ENCODE measurements around the gene SEMA6C.

SEMA6C gene

DNA sequence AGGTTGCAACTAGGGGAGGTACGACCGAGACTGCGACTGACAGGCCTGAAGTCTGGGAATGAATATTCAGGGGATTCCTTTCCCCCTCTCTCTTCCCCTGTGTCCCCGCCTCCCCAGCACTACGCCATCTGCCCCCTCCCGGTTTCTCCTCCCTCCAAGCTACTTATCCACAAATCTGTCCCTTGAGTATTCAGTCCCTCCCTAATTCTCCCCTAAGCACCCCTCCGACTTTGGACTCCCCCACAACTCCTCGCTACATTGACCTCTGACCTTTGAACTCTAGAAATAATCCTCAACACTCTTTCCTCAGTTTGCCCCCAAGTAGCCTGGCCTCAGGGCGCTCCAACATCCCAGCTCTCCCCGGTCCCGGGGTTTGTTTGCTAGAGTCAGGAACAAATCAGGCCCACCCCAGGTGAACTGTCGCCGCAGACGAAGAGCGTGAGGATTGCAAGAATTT is 18.9 kb upstream of the SEMA6C start:
- DNase-seq: peak in 9 of 10 donors; percentile 28 to 92 (median 53)
- intact Hi-C loops (cut with DNase I): no loop called here

DNA sequence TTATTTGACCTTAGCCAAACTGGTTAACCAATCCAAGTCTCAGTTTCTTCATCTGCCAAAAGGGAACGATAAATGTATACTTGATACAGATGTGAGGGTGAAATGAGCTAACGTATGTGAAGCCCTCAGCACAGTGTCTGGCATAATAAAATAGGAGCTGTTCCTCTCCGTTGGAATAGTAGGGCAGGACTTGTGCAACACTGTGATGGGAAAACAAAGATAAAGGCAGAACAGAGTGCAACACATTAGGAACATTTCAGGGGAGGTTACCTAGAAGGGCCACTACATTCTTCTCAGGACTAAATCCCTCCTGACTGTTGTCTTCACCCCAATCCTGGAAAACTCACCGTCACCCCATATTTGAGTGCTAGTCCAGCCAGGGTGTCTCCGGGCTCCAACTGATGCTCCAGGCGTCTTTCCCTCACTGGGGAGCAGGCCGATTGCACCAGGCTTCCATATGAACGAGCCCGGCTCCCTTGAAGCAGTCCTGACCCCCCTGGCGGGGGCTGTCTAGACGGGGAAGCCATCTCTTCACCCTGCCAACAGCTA is 18.4 kb upstream of the SEMA6C start:
- DNase-seq: no peak
- intact Hi-C loops (cut with DNase I): no loop called here

DNA sequence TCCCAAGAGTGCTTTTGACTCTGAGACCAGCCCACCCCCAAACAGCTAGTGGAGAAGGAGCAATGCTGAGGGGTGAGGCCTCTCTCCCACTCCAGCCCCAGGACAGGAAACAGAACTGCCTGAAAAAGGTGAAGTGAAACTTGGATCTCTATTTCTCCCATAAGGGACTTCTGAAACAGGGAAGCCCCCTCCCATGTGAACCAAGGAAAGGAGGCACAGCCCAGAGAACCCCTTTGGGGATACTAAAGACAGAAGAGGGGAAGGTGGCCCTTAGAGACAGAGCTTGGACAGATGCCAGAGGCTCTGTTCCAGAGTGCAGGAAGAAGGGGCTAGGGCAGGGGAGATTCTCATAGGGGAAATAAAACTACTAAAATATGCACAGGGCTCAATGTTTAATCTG is 12.9 kb upstream of the SEMA6C start:
- DNase-seq: no peak
- intact Hi-C loops (cut with DNase I): loop anchor here (5.0 kb wide), 1 partner anchor 137 kb away; no protein-coding TSS in a partner anchor

DNA sequence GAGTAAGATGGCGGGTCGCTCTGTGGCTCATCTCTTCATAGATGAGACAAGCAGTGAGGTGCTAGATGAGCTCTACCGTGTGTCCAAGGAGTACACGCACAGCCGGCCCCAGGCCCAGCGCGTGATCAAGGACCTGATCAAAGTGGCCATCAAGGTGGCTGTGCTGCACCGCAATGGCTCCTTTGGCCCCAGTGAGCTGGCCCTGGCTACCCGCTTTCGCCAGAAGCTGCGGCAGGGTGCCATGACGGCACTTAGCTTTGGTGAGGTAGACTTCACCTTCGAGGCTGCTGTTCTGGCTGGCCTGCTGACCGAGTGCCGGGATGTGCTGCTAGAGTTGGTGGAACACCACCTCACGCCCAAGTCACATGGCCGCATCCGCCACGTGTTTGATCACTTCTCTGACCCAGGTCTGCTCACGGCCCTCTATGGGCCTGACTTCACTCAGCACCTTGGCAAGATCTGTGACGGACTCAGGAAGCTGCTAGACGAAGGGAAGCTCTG is 12.4 kb upstream of the SEMA6C start:
- intact Hi-C loops (cut with DNase I): loop anchor here (5.0 kb wide), 1 partner anchor 136 kb away; no protein-coding TSS in a partner anchor
- DNase-seq: peak in 1 of 10 donors; percentile 82

DNA sequence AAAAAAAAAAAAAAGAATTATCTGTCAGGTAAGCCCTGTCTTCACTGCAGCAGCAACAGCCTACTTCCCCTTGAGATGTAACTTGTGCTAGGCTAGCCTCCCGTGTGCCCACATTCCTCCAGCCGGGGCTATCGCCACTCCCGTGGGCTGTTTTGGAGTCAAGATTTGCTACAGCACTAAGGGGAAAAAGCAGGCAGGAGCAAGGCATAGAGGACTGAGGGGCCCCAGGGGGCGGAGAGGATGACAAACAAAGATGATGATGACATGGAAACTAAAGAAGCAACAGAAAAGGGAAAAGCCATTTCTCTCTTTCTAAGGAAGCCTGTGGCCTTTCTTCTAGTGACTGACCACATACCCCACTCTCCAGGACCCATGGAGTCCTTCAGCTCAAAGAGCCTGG is 11.9 kb upstream of the SEMA6C start:
- intact Hi-C loops (cut with DNase I): loop anchor here (5.0 kb wide), 1 partner anchor 136 kb away; no protein-coding TSS in a partner anchor
- peak in 1 of 10 donors; percentile 62 for DNase-seq

DNA sequence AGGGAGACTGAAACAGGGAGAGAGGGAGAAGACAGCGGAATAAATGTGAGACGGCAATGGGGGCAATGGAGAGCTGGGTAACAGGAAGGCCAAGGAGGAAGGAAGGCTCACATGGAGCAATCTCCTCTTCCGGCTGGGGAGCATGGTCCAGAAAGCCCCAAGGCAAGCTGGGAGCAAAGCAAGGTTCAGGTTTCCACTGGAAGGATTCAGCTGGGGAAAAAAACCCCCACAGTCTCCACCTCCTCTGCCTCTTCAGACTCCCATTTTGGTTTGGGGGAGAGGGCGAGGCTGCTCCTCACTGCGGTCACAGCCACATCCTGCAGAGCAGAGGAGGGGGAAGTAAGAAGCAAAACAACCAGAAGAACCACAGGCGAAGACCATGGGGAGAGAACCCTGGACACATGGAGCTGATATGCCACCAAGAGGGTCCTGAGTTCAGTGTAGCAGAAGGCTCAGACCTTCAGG is 10.7 kb upstream of the SEMA6C start:
- intact Hi-C loops (cut with DNase I): loop anchor here (2.0 to 5.0 kb wide), 2 partner anchors 58 to 135 kb away; no protein-coding TSS in a partner anchor

DNA sequence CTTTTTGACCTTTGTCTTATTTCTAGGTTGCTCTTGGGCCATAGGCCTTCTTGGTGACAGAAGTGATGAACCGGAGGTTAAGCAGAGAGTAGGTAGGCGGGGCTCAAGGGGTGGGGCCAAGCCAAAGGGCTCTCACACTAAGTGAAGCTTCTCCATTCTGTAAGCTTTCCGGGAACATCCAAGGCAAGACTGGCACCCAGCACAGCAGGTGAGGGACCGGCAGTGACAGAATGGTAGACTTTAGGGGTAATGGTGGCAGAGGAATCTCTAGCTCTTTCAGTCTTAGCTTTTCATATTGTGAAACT is 10.0 kb upstream of the SEMA6C start, which contains the start of gene TNFAIP8L2:
TNFAIP8L2 (plus strand) TSS at position 135 of the 305 bp plus-strand sequence. CDS start 2,049 bp downstream, outside the sequence.
- intact Hi-C loops (cut with DNase I): loop anchor here (2.0 to 5.0 kb wide), 2 partner anchors 58 to 134 kb away; no protein-coding TSS in a partner anchor

More for the DNA sequence above, 10.7 kb upstream of the SEMA6C start:
- peak in 1 of 10 donors; percentile 61 for DNase-seq

DNA sequence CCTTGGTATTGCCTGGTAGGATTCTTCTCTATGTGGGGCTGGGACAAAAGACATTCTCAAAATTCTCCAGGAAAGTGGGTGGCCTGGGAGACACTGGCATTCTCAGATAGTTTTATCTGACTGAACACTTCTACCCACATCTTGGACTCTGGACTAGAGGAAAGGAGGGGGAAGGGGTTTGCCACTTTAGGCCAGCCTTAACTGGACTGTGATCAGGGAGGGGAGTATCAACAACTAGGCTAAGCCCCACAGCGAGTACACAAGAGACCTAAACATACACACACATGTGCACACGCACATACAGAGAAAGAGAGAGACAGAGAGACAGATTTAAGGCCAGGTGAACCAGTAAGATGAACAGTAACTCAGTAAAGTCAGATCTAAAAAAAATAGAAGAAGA is 1.2 kb upstream of the SEMA6C start:
- DNase-seq: no peak
- intact Hi-C loops (cut with DNase I): loop anchor here (10.0 kb wide), 1 partner anchor 73 kb away; the partner anchor contains the start of gene GABPB2

More for the DNA sequence above, 10.0 kb upstream of the SEMA6C start, which contains the start of gene TNFAIP8L2:
- peak in 2 of 10 donors; percentile 67 to 88 for DNase-seq

DNA sequence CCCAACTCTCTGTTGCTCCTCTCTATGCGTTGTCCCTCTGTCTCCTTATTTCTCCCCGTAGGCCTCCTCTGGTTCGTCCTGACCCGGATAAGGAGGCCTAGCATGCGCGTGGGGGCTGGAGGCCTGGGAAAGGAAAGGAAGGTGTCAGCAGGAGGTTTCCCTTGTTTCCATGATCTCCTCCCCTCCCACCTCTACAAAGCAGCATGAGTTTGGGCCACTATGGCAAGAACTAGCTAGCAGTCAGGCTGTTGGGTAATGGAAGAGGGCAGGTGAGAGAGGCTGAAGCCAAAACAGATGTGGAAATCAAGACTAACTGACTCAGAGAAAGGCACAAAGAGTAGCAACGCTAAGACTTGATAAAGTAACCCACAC is 687 bp upstream of the SEMA6C start:
- intact Hi-C loops (cut with DNase I): loop anchor here (10.0 kb wide), 1 partner anchor 72 kb away; the partner anchor contains the start of gene GABPB2
- DNase-seq: peak in 1 of 10 donors; percentile 13

DNA sequence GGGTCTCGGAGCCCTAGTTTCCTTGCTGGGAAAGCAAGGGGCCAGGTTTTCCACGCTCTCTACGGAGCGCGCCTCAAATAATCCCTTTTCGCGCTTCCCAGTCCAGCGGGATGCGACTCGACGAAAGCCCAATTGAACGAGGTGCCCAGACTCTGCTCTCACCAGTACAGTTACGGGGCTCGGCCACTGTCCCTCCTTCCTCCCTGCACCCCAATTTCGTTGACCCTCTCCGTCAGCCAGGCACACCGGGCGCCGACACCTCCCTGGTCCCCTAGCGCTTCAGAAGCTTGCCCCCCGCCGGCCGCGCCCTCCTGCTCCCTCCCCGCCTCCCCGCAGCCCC is 389 bp downstream of the SEMA6C start:
- intact Hi-C loops (cut with DNase I): loop anchor here (10.0 kb wide), 1 partner anchor 71 kb away; the partner anchor contains the start of gene GABPB2
- DNase-seq: peak in 2 of 10 donors; percentile 75 to 86

DNA sequence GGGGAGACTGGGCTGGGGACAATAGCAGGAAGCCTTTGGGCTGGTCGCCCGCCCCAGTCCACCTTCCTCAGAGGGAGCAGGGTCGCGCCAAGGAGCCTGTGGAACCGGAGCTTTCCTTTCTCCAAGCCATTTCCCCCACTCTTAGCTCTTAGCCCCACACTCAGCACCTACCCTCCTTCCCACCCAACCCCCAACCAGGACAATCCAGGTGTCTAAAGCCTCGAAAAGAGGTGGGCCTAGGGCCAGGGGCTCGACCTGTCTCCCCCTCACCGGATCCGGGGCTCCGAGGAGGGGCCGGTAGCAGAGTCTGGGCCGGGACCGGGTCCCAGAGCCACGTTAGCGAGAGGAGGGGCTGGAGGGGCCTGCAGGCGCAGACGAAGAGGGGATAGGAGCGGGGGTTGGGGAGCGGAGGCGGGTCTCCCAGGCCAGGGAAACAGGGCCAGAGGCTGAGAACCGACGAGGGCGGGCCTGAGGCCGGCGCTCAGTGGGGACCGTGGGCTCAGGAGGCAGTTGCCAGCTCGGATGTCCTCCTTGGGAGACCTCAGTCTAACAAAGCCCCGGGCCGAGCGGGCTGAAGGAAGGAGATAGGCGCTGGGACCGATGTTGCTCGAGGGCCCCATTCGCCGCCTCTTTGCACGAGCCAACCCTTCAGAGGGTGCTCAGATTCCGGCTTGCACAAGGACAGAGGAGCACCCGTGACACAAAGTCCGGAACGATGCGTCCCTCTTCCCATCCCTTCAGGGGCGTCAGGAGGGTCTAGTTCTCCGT is 943 bp downstream of the SEMA6C start:
- intact Hi-C loops (cut with DNase I): loop anchor here (10.0 kb wide), 1 partner anchor 71 kb away; the partner anchor contains the start of gene GABPB2
- DNase-seq: peak in 3 of 10 donors; percentile 41 to 91 (median 77)

DNA sequence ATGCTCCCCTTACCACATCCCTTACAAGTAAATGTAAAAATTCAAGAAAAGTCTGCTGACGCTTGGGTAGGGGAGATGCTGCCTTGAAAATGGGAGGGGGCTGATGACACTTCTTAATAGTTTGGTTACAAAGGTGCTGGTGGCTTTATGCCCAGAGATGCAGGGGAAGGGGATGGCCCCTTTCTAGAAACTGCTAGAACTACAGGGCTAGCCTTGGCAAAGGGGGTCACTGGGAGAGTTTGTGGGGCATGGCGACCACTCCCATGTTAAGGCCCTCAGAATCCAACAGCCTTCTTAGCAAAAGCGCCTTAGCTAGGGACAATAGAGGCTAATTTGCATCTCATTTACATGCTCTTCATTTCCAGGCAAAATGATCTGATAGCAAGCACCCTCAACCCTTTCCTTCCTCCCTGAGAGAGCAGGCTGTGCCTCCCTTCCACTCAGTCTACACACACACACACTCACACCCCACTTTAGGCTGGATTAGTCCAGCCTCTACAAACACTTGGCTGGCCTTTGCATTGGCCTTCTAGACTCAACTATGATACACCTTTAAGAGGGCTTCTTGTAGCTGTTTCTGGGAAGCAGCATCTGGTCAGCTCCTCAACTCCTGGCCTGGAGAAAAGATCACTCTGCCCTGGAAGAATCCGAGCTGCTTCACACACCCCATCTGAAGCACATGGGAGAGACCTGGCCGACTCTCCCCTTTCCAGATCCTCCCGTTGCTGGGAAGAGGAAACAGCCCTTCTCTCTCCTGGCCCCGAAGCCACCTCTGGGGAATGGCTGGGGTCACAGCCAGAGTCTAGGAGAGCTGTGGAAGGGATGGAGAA is 1.7 kb downstream of the SEMA6C start:
- intact Hi-C loops (cut with DNase I): loop anchor here (10.0 kb wide), 1 partner anchor 70 kb away; the partner anchor contains the start of gene GABPB2
- peak in 1 of 10 donors; percentile 25 for DNase-seq

DNA sequence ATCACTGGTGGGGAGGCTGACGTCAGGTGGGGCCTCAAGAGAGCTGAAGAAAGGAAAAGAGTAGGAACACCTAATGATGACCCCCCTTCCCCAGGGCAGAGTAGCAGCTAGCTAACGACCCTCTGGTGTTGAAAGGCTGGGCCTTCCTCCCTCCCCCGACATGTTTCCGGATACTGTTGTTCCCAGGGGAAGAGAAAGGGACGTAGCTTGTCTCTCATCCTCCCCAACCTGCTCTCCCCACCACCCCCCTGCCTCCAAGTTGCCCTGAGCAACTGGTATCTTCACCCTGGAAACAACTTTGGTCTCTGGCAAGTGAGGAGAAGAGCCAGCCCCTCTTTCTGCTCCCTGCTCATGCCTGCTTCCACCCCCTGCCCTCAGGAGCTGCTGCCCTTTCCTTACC is 2.4 kb downstream of the SEMA6C start:
- intact Hi-C loops (cut with DNase I): loop anchor here (10.0 kb wide), 1 partner anchor 69 kb away; the partner anchor contains the start of gene GABPB2
- peak in 1 of 10 donors; percentile 19 for DNase-seq

DNA sequence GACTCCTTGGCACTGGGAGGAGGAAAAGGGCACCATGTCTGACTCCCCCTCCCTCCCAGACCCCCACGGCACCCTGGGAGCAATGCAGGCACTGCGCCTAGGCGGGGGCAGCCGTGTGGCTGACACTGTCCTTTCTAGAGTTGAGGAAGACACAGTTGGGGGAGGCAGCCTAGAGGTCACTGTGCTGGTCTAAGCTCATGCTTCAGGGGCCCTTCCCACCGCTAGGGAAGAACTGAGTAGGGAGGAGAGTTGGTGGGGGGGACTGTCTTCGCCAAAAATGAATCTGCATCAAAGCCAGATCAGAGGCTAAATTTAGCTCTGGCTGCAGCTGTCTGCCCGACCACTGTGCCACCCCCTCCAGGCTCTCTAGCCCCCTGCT is 3.4 kb downstream of the SEMA6C start:
- no peak for DNase-seq
- intact Hi-C loops (cut with DNase I): loop anchor here (10.0 kb wide), 1 partner anchor 68 kb away; the partner anchor contains the start of gene GABPB2

DNA sequence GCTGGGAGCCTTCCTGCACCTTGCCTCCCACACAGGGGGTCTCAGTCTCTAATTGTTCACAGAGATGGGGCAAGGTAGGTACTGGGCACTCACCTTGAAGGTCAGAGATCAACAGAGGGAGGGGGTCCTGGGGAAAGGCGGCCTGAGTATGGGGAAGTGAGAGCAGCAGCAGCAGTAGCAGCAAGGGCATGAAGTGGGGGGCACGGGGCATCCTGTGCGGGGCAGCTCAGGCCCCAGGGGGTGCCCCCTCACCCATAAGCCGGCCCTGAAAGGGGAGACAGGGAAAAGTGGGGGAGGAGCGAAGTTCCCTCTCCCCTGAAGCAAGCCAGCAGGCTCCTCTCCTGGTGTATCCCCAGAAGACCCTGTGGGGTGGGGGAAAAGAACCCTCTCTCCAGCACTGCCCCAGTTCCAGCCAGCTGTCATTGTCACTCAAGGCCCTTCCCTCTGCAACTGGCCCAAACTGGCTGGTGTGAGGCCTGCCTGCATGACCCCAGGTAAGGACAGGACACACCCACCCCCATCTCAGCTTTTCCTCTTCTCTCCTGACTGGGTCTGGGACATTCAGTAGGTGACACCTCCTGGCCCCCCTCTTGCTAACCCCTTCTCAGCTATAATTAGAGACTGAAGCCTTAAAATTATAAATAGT is 3.9 kb downstream of the SEMA6C start:
- intact Hi-C loops (cut with DNase I): loop anchor here (10.0 kb wide), 1 partner anchor 68 kb away; the partner anchor contains the start of gene GABPB2
- no peak for DNase-seq

DNA sequence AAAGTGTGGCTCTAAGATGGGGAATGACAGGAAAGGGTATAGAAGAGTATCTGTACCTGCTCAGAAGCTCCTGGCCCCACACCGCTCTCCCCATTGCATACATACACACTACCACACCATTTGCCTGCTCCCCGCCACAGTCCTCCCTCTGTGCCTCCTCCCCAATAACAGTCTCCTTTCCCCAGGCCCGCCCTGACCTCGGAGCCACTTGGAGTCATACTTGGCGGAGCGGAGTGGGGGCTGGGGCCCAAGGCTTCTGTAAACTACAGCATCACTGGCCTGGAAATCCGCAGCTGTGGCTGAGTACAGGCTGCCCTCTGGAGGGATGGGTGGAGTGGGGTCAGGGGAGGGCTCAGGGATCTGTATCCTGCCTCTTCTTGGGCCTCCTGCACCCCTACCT is 8.6 kb downstream of the SEMA6C start:
- no peak for DNase-seq
- intact Hi-C loops (cut with DNase I): no loop called here

DNA sequence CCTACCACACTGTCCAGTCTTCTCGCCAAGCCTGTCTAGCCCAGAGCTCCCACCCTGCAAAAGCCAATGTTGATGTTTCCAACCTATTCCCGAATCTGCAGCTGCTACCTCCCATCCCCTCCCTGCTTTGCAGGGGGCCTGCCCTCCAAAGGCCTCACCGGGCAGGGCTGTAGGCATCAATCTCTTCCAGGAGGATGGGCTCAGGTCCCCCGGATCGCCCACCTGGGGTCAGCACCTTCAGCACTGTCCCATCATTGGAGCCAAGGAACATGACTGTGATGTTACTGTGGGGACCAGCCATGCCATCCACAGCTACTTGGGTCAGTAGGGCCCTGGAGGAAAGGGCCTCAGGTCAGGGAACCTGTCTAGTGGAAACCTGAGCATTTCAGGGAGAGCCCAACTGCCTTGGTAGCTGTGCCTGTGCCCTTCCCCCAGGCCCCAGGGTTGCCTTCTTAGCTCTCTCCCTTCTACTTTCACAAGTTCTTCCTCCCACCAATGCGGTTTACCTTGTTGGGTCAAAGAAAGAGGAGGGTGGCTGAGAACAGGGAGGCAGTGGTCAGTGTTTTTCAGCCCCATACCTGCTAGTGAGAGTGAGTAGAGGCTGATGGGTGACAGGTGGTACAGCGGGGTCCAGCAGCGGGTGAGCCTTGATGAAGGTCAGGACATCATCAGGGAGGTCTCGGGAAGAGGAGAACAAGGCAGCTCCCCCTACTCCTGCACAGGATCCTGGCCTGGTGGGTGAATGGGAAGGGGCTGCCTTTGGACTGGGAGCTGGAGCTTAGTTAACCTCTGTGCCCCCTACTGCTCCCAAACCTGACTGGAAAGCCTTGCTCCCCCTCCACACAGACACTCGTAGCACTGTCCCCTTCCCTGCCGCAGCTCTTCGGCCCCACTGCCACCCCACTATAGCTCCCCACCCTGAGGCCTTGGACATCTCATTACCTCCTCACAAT is 10.7 kb downstream of the SEMA6C start:
- DNase-seq: peak in 1 of 10 donors; percentile 41
- intact Hi-C loops (cut with DNase I): no loop called here

DNA sequence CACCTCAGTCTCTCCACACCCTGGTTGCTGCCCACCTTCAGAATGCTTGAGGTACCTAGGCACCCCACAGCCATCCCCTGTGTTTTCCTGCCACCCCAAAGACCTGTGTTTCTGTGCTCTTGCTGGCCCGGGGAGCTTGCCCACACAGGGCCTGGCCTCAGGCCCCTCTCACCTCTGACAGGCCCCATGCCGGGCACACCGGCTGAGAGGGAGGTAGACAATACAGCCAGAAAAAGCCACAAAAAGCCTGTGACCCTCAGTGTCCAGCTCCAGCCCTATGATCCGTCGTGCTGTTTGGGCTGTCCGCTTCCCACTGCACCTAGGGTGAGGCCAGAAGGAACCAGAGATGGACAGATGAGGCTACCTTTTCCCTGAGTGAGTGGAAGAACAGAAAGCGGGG is 11.4 kb downstream of the SEMA6C start:
- intact Hi-C loops (cut with DNase I): no loop called here
- peak in 1 of 10 donors; percentile 62 for DNase-seq
